Effector memory CD8-positive, alpha-beta T cell (primary cell): ENCODE data around the gene IFIT1B.
A peak's percentile ranks its signal among the peaks of the same experiment; 100 is the strongest.
"Not testable (repeated sequence)": the region's sequence is repeated elsewhere in the genome, so short reads cannot be mapped to it uniquely, and the experiment has no call there.

Source experiments
- ATAC-seq: fragments of 150-1000 bp; cut with Tn5 transposase; replicated peaks from 2 replicates; pipeline ENCODE4 v1.10.0; 2021; ENCODE audit warnings: mild to moderate bottlenecking, moderate library complexity
- DNase-seq, 3 experiments: peaks; one replicate each; pipeline ENCODE4 v3.0.0; 2021
- H3K27ac Mint-ChIP-seq, 2 donors: one replicate each; pipeline ENCODE4 v1.8.0; 2022; ENCODE audit warnings: mild to moderate bottlenecking in 2 of 2, mixed read lengths in 2 of 2, moderate library complexity in 2 of 2
- H3K27me3 Mint-ChIP-seq, 2 donors: one replicate each; pipeline ENCODE4 v1.8.0; 2022; ENCODE audit warnings: mixed read lengths in 2 of 2
- H3K36me3 Mint-ChIP-seq: one replicate; pipeline ENCODE4 v1.8.0; 2022; ENCODE audit warnings: mild to moderate bottlenecking, moderate library complexity, mixed read lengths; ENCODE audit not compliant: insufficient read depth
- H3K4me1 Mint-ChIP-seq, 2 donors: one replicate each; pipeline ENCODE4 v1.8.0; 2022; ENCODE audit warnings: low read depth in 2 of 2, mixed read lengths in 2 of 2
- H3K4me3 Mint-ChIP-seq, 2 donors: one replicate each; pipeline ENCODE4 v1.8.0; 2022; ENCODE audit warnings: mild to moderate bottlenecking in 2 of 2, mixed read lengths in 2 of 2, moderate library complexity in 2 of 2
- H3K9me3 Mint-ChIP-seq, 2 donors: one replicate each; pipeline ENCODE4 v1.8.0; 2022; ENCODE audit warnings: mixed read lengths in 2 of 2
- total RNA-seq, 9 experiments: gene quantifications; one replicate each; lab custom pipeline; 2026; lab: John Stamatoyannopoulos, UW

Gene IFIT1B
- total RNA-seq, result 0 to 0.10 (median 0) reads per million in 9 experiments

GRCh38 chr10:89377705-89378637, at the start of gene IFIT1B:
IFIT1B (plus strand) TSS chr10:89378056; CDS start chr10:89378136, 80 bp downstream.
- Mint-ChIP-seq H3K4me1 (no peaks in the 10 kb centered on the region), H3K27me3 (peaks cover 3 to 7% of the 10 kb centered on the region in 2 donors)

DNA sequence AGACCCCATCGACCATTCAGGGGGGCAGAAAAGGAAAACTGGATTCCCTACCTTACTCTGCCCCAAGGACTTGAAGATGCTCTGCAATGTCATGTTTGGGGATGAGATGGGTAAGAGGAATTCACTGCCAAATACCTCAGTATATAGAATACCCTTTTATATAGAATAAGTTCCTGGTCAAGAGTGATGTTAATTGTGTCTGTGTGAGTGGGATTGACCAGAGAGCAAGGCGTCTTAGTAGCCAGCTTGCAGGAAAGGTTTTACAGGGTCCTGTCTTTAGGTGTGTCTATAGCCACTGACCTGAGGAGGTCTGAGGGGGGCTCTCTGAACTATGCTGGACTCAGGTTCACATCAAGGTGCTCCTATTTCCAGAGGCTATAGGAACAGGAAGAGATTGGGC, 48.7 kb upstream of the IFIT1B start:
- Mint-ChIP-seq H3K4me3 (peak overlapping the region in 1 of 2 donors; percentile 84), H3K36me3 (peaks cover 27% of the 10 kb centered on the region), H3K9me3 (no peaks in the 10 kb centered on the region), H3K4me1 (peaks cover 29 to 49% of the 10 kb centered on the region in 2 donors), H3K27ac (peak overlapping the region in 1 of 2 donors; percentile 87), H3K27me3 (peaks cover 0 to 31% of the 10 kb centered on the region in 2 donors)
- ATAC-seq (no peak), DNase-seq (no peak)

More at GRCh38 chr10:89377705-89378637, at the start of gene IFIT1B:
- DNase-seq, result no peak
- Mint-ChIP-seq H3K9me3 (no peaks in the 10 kb centered on the region), H3K36me3 (no peaks in the 10 kb centered on the region), H3K4me3 (no peak within 1 kb of the TSS), H3K27ac (no peak within 1 kb of the TSS)
- ATAC-seq, result no peak

- not testable (repeated sequence) for DNase-seq, ATAC-seq, H3K4me3 Mint-ChIP-seq, H3K9me3 Mint-ChIP-seq
- Mint-ChIP-seq H3K27ac (peak overlapping the region; percentile 23 to 87), H3K27me3 (peaks cover 0 to 26% of the 10 kb centered on the region in 2 donors), H3K36me3 (peaks cover 34% of the 10 kb centered on the region), H3K4me1 (peaks cover 31 to 52% of the 10 kb centered on the region in 2 donors)
Observed at GRCh38 chr10:89330014-89330413, 47.8 kb upstream of the IFIT1B start.

GRCh38 chr10:89330537-89331212, 47.2 kb upstream of the IFIT1B start:
- Mint-ChIP-seq H3K4me3 (no peak overlapping the region), H3K27ac (peak overlapping the region in 1 of 2 donors; percentile 87), H3K9me3 (no peaks in the 10 kb centered on the region), H3K4me1 (peaks cover 35 to 57% of the 10 kb centered on the region in 2 donors), H3K36me3 (peaks cover 35% of the 10 kb centered on the region), H3K27me3 (peaks cover 0 to 21% of the 10 kb centered on the region in 2 donors)
- ATAC-seq (no peak), DNase-seq (no peak)

DNA sequence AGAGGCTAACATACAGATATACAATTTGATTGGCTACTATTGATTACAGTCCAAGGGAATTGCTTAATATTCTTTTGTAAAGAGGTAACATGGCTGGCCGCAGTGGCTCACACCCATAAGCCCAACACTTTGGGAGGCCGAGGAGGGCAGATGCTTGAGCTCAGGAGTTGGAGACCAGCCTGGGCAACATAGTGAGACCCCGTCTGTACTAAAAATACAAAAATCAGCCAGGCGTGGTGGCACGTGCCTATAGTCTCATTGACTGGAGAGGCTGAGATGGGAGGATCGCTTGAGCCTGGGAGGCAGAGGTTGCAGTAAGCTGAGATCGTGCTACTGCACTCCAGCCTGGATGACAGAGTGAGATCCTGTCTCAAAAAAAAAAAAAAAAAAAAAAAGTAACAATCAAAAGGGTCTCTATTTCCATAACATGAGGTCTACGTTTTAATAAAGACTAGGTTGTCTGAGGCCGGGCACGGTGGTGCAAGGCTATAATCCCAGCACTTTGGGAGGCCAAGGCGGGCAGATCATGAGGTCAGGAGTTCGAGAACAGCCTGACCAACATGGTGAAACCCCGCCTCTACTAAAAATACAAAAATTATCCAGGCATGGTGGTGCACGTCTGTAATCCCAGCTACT, 46.3 kb upstream of the IFIT1B start:
- not testable (repeated sequence) for ATAC-seq, H3K9me3 Mint-ChIP-seq, DNase-seq
- Mint-ChIP-seq H3K27ac (peak overlapping the region; percentile 96), H3K27me3 (peaks cover 0 to 16% of the 10 kb centered on the region in 2 donors), H3K36me3 (peaks cover 35% of the 10 kb centered on the region), H3K4me3 (peak overlapping the region; percentile 83 to 88), H3K4me1 (peaks cover 35 to 61% of the 10 kb centered on the region in 2 donors)

GRCh38 chr10:89332123-89332633, 45.7 kb upstream of the IFIT1B start:
- peaks cover 35 to 65% of the 10 kb centered on the region in 2 donors for H3K4me1 Mint-ChIP-seq
- peak; percentile 40 for ATAC-seq

GRCh38 chr10:89335226-89335625, 42.6 kb upstream of the IFIT1B start:
- Mint-ChIP-seq H3K27ac (peak overlapping the region; percentile 69 to 96), H3K36me3 (peaks cover 37% of the 10 kb centered on the region), H3K27me3 (peaks cover 0 to 19% of the 10 kb centered on the region in 2 donors), H3K9me3 (no peaks in the 10 kb centered on the region), H3K4me1 (peaks cover 24 to 47% of the 10 kb centered on the region in 2 donors), H3K4me3 (peak overlapping the region in 1 of 2 donors; percentile 22)
- DNase-seq (no peak), ATAC-seq (no peak)

More at GRCh38 chr10:89332123-89332633, 45.7 kb upstream of the IFIT1B start:
- peak; percentile 18 to 46 (median 23) for DNase-seq
- no peaks in the 10 kb centered on the region for H3K9me3 Mint-ChIP-seq
- peak overlapping the region; percentile 83 to 88 for H3K4me3 Mint-ChIP-seq
- H3K27ac Mint-ChIP-seq, result peak overlapping the region; percentile 96
- H3K27me3 Mint-ChIP-seq, result peaks cover 0 to 16% of the 10 kb centered on the region in 2 donors
- H3K36me3 Mint-ChIP-seq, result peaks cover 35% of the 10 kb centered on the region

DNA sequence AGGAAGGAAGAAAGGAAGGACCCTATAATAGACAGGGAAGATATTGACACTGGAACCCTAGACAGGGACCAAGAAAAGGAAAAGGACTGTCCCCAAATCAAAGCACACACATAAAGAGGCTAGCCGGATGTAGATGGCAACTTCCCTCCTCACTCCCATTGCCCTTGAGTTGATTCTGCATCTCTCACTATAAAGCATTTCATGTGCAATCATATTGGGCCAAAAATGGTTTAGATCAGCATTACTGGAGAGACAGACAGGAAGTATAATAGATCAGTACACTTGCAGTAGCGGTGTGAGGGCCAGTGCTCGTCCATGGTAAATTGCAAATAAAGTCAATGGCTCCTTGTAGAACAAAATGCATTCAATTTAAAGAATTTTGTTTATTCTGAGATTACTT, 41.6 kb upstream of the IFIT1B start:
- Mint-ChIP-seq H3K4me1 (peaks cover 24 to 41% of the 10 kb centered on the region in 2 donors), H3K27me3 (peaks cover 0 to 29% of the 10 kb centered on the region in 2 donors), H3K9me3 (no peaks in the 10 kb centered on the region), H3K36me3 (peaks cover 37% of the 10 kb centered on the region), H3K4me3 (no peak overlapping the region), H3K27ac (peak overlapping the region in 1 of 2 donors; percentile 96)
- DNase-seq (no peak), ATAC-seq (no peak)

GRCh38 chr10:89337484-89337883, 40.4 kb upstream of the IFIT1B start:
- H3K4me1 Mint-ChIP-seq, result peaks cover 22 to 37% of the 10 kb centered on the region in 2 donors
- H3K27ac Mint-ChIP-seq, result no peak overlapping the region
- H3K9me3 Mint-ChIP-seq, result no peaks in the 10 kb centered on the region
- DNase-seq (peak in 1 of 3 experiments; percentile 16), ATAC-seq (no peak)
- peaks cover 0 to 32% of the 10 kb centered on the region in 2 donors for H3K27me3 Mint-ChIP-seq
- H3K4me3 Mint-ChIP-seq, result no peak overlapping the region
- peaks cover 25% of the 10 kb centered on the region for H3K36me3 Mint-ChIP-seq

DNA sequence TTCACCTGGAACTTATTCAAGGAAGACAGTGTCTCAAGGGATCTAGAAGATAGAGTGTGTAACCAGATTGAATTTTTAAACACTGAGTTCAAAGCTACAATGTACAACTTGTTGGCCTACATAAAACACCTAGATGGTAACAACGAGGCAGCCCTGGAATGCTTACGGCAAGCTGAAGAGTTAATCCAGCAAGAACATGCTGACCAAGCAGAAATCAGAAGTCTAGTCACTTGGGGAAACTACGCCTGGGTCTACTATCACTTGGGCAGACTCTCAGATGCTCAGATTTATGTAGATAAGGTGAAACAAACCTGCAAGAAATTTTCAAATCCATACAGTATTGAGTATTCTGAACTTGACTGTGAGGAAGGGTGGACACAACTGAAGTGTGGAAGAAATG, 39.1 kb upstream of the IFIT1B start:
- peaks cover 12 to 26% of the 10 kb centered on the region in 2 donors for H3K4me1 Mint-ChIP-seq
- peaks cover 0 to 44% of the 10 kb centered on the region in 2 donors for H3K27me3 Mint-ChIP-seq
- no peak overlapping the region for H3K27ac Mint-ChIP-seq
- peaks cover 15% of the 10 kb centered on the region for H3K36me3 Mint-ChIP-seq
- DNase-seq (no peak), ATAC-seq (no peak)
- H3K9me3 Mint-ChIP-seq, result no peaks in the 10 kb centered on the region
- no peak overlapping the region for H3K4me3 Mint-ChIP-seq

GRCh38 chr10:89339875-89340274, 38.0 kb upstream of the IFIT1B start:
- Mint-ChIP-seq H3K9me3 (no peaks in the 10 kb centered on the region), H3K4me1 (peaks cover 10 to 21% of the 10 kb centered on the region in 2 donors), H3K36me3 (peaks cover 5% of the 10 kb centered on the region), H3K4me3 (no peak overlapping the region), H3K27me3 (peaks cover 0 to 56% of the 10 kb centered on the region in 2 donors), H3K27ac (no peak overlapping the region)
- ATAC-seq (no peak), DNase-seq (no peak)

- H3K4me3 Mint-ChIP-seq, result no peak overlapping the region
- H3K27me3 Mint-ChIP-seq, result peaks cover 0 to 67% of the 10 kb centered on the region in 2 donors
- no peaks in the 10 kb centered on the region for H3K9me3 Mint-ChIP-seq
- peaks cover 4 to 10% of the 10 kb centered on the region in 2 donors for H3K4me1 Mint-ChIP-seq
- ATAC-seq (no peak), DNase-seq (no peak)
- H3K36me3 Mint-ChIP-seq, result peaks cover 2% of the 10 kb centered on the region
- no peak overlapping the region for H3K27ac Mint-ChIP-seq
Observed at GRCh38 chr10:89341649-89342048, 36.2 kb upstream of the IFIT1B start.
